NCI-H1436 treated with DMSO at 0.1 percent for 48 hours (cell line): ENCODE data around the gene PITHD1.
"Not testable (repeated sequence)": the region's sequence is repeated elsewhere in the genome, so short reads cannot be mapped to it uniquely, and the experiment has no call there.

Source experiments
- DNase-seq: peaks from one replicate; lab custom pipeline; 2025; lab: John Stamatoyannopoulos, UW

Gene PITHD1

DNA sequence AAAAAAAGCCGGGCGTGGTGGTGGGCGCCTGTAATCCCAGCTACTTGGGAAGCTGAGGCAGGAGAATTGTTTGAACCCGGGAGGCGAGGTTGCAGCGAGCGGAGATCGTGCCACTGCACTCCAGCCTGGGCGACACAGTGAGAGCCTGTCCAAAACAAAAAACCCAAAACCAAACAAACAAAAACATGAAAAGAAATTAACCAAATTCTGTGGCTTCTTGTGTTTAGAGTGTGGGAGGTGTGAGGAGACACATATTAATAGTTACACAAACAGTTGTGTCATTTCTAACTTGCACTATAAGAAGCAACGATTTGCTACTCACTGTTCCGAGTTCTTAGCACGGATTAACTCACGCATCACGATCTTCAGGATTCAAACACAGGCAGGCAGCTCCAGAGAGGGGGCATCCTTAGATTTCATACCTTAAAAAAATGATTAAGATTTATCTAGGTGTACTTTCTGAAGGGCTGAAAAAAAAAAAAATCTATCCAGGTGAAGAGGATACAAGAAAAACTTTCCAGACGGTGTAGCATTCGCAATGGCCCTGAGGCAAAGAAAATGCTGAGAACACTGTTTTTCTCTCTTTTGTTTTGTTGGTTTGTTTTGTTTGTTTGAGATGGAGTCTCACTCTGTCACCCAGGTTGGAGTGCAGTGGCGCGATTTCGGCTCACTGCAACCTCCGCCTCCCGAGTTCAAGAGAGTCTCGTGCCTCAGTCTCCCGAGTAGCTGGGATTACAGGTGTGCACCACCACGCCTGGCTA lies 47.7 kb downstream of the PITHD1 start:
- DNase-seq: no peak

DNA sequence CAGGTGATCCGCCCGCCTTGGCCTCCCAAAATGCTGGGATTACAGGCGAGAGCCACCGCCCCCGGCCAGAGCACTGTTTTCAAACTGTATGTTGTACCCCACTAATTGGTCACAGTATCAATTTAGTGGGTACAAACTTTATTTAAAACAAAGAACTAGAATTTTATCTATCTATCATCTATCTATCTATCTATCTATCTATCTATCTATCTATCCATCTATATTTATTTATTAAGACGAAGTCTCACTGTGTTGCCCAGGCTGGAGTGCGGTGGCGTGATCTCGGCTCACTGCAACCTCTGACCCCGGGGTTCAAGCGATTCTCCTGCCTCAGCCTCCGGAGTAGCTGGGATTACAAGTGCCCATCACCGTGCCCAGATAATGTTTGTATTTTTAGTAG lies 48.4 kb downstream of the PITHD1 start:
- DNase-seq: not testable (repeated sequence)

DNA sequence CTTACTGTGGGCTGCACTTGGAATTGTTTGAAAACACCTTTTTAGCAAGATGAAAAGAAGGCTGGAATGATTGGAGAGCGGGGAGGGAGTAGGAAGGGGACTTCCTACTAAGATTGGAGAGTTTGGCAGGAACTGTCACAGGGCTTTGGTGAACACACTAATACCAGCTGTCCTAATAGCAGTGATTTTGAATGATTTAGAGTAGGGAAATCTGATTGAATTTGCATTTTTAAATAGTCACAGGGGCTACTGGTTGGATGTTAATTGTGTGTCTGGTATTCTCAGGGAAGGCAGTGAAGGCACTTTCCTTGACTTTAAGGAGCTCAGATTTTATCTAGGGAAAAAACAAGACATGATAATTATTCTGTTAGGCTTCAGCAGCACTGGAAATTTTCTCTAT lies 49.5 kb downstream of the PITHD1 start:
- DNase-seq: no peak

DNA sequence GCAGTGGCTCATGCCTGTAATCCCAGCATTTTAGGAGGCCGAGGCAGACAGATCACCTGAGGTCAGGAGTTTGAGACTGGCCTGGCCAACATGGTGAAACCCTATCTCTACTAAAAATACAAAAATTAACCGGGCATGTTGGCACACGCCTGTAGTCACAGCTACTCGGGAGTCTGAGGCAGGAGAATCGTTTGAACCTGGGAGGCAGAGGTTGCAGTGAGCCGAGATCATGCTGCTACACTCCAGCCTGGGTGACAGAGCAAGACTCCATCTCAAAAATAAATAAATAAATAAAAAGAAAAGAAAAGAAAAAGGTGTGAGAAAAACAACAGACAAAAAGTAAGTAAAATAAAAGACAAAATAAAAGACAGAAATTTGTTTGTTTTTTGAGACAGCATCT lies 55.9 kb downstream of the PITHD1 start:
- DNase-seq: not testable (repeated sequence)

DNA sequence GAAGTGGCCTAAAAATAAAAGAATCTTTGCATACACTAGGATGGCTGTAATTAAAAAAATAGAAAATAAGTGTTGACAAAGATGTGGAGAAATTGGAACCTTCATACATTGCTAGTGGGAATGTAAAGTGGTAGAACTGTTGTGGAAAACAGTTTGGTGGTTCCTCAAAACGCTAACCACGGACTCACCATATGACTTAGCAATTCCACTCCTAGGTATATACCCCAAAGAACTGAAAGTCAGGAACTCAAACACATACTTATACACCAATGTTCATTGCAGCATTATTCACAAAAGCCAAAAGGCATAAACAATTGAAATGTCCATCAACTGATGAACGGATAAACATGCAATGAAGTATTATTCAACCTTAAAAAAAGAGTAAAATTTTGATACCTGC lies 57.8 kb downstream of the PITHD1 start:
- DNase-seq: no peak
